DOHH2 (cell line): ENCODE measurements around the gene ATP6V0D1.

Experiments used
- CTCF ChIP-seq: fragments of 200-600 bp; sonication (generic); IDR thresholded peaks from one replicate; pipeline ENCODE4 v1.5.1; 2014; ENCODE audit warnings: antibody characterized with exemption, mild to moderate bottlenecking, low read depth, low read length; ENCODE audit not compliant: poor library complexity, severe bottlenecking
- EZH2phosphoT487 ChIP-seq: fragments of 200-600 bp; sonication (generic); IDR thresholded peaks from 2 replicates; pipeline ENCODE4 v1.6.1; 2017; ENCODE audit warnings: borderline replicate concordance, mild to moderate bottlenecking, antibody characterized with exemption, low read length, moderate library complexity, mixed read lengths

- TF ChIP-seq CTCF: no peak
- no peak for TF ChIP-seq EZH2phosphoT487
Measured at GRCh38 chr16:67425061-67425460, 55.9 kb downstream of the ATP6V0D1 start.
